IMR-90 (cell line): Measurements from ENCODE around the gene RAB9A. TPM values are rescaled to one million over a fixed set of nuclear protein-coding genes. Genes with fewer than 3 reads are reported as not detected.
A peak's percentile ranks its signal among the peaks of the same experiment; 100 is the strongest.

Source experiments
- ATAC-seq: fragments of 200-7000 bp; cut with Tn5 transposase; 2 replicates; pipeline ENCODE4 v1.9.1; 2020; ENCODE audit warnings: low read depth, mild to moderate bottlenecking, moderate library complexity
- BruUV-seq: library from RNA; stranded (reverse); fragments of 400-500 nt; replicated peaks from 2 replicates; lab custom pipeline; 2021; lab: Mats Ljungman, UMichigan
- CTCF ChIA-PET: fragments of 300-600 bp; formaldehyde crosslinking; extraction: SDS; loops from one replicate; lab custom pipeline; 2021; ENCODE audit warnings: antibody characterized with exemption; lab: Yijun Ruan, JAX
- POLR2A ChIA-PET: fragments of 300-600 bp; sonication (Branson Sonifier 250); formaldehyde crosslinking; loops from one replicate; lab custom pipeline; 2022; ENCODE audit warnings: antibody characterized with exemption; ENCODE audit not compliant: unreplicated experiment; lab: Charles Lee
- DNase-seq: peaks from one replicate; pipeline ENCODE4 v3.0.0; 2013
- H2AFZ ChIP-seq: replicated peaks from 2 replicates; pipeline ENCODE3; 2013; ENCODE audit warnings: low read length, mild to moderate bottlenecking; ENCODE audit not compliant: poor library complexity
- H2AK5ac ChIP-seq: 2 replicates; pipeline ENCODE4 v1.6.1; 2013; ENCODE audit warnings: low read depth, low read length, inconsistent platforms
- H2AK9ac ChIP-seq: replicated peaks from 2 replicates; pipeline ENCODE3; 2013; ENCODE audit warnings: mild to moderate bottlenecking, low read depth, low read length, moderate library complexity; ENCODE audit not compliant: poor library complexity
- H2BK120ac ChIP-seq: 2 replicates; pipeline ENCODE4 v1.6.1; 2013; ENCODE audit warnings: low read depth, low read length, inconsistent platforms
- H2BK15ac ChIP-seq: 3 replicates; pipeline ENCODE4 v1.6.1; 2013; ENCODE audit warnings: low read depth, low read length, inconsistent platforms
- H2BK20ac ChIP-seq: 2 replicates; pipeline ENCODE4 v1.6.1; 2013; ENCODE audit warnings: low read depth, mild to moderate bottlenecking, inconsistent platforms, low read length, moderate library complexity
- H2BK5ac ChIP-seq: 2 replicates; pipeline ENCODE4 v1.6.1; 2013; ENCODE audit warnings: mild to moderate bottlenecking, low read depth, low read length, inconsistent platforms; ENCODE audit not compliant: poor library complexity, severe bottlenecking
- H3K14ac ChIP-seq: replicated peaks from 2 replicates; pipeline ENCODE4 v1.6.1; 2013; ENCODE audit warnings: low read depth, low read length, inconsistent platforms
- H3K18ac ChIP-seq: 2 replicates; pipeline ENCODE4 v1.6.1; 2013; ENCODE audit warnings: low read depth, low read length, control low read depth
- H3K23ac ChIP-seq: 2 replicates; pipeline ENCODE4 v1.6.1; 2013; ENCODE audit warnings: low read depth, low read length, inconsistent platforms
- H3K27ac ChIP-seq: 2 replicates; pipeline ENCODE4 v1.5.1; 2013; ENCODE audit warnings: mild to moderate bottlenecking, control low read depth, low read length; ENCODE audit not compliant: insufficient read depth
- H3K27me3 ChIP-seq: 2 replicates; pipeline ENCODE4 v1.6.1; 2013; ENCODE audit warnings: low read length; ENCODE audit not compliant: control insufficient read depth, insufficient read depth
- H3K36me3 ChIP-seq: 2 replicates; pipeline ENCODE4 v1.6.1; 2013; ENCODE audit warnings: low read length, mixed read lengths; ENCODE audit not compliant: control insufficient read depth, insufficient read depth
- H3K4ac ChIP-seq: 2 replicates; pipeline ENCODE4 v1.6.1; 2013; ENCODE audit warnings: low read depth, low read length, inconsistent platforms
- H3K4me1 ChIP-seq: 2 replicates; pipeline ENCODE4 v1.6.1; 2013; ENCODE audit warnings: low read length, mixed read lengths; ENCODE audit not compliant: control insufficient read depth, insufficient read depth
- H3K4me2 ChIP-seq: 2 replicates; pipeline ENCODE4 v1.6.1; 2013; ENCODE audit warnings: low read depth, mild to moderate bottlenecking, control low read depth, low read length, moderate library complexity
- H3K4me3 ChIP-seq: 2 replicates; pipeline ENCODE4 v1.5.1; 2013; ENCODE audit warnings: low read depth, mild to moderate bottlenecking, control low read depth, low read length, moderate library complexity; ENCODE audit not compliant: insufficient read depth
- H3K56ac ChIP-seq: 2 replicates; pipeline ENCODE4 v1.6.1; 2013; ENCODE audit warnings: low read length, inconsistent platforms; ENCODE audit not compliant: insufficient read depth; ENCODE audit errors: extremely low read depth
- H3K79me1 ChIP-seq, 2 experiments: 2 replicates each; pipeline ENCODE4 v1.6.1; 2013; ENCODE audit warnings: low read length in 2 of 2, inconsistent platforms in 1 of 2, low read depth in 1 of 2
- H3K9ac ChIP-seq: 2 replicates; pipeline ENCODE4 v1.6.1; 2013; ENCODE audit warnings: low read depth, low read length, control low read depth
- H3K9me1 ChIP-seq: 2 replicates; pipeline ENCODE4 v1.6.1; 2013; ENCODE audit warnings: low read length, inconsistent platforms; ENCODE audit not compliant: insufficient read depth
- H3K9me3 ChIP-seq: 2 replicates; pipeline ENCODE4 v1.6.1; 2013; ENCODE audit warnings: low read length; ENCODE audit not compliant: control insufficient read depth, insufficient read depth
- H4K20me1 ChIP-seq: 2 replicates; pipeline ENCODE4 v1.6.1; 2013; ENCODE audit warnings: low read length, inconsistent platforms; ENCODE audit not compliant: insufficient read depth
- H4K5ac ChIP-seq: 2 replicates; pipeline ENCODE4 v1.6.1; 2013; ENCODE audit warnings: mild to moderate bottlenecking, low read depth, low read length, control low read depth
- H4K8ac ChIP-seq, 2 experiments: 2 replicates each; pipeline ENCODE4 v1.6.1; 2013; ENCODE audit warnings: low read depth in 2 of 2, low read length in 2 of 2, control low read depth in 1 of 2, inconsistent platforms in 1 of 2
- H4K91ac ChIP-seq: 2 replicates; pipeline ENCODE4 v1.6.1; 2013; ENCODE audit warnings: low read depth, low read length, inconsistent platforms; ENCODE audit not compliant: insufficient read depth
- BHLHE40 ChIP-seq: fragments of 150-350 bp; IDR thresholded peaks from 2 replicates; pipeline ENCODE4 v1.6.1; 2016; ENCODE audit warnings: mild to moderate bottlenecking, low read depth, low read length
- CEBPB ChIP-seq: IDR thresholded peaks from 2 replicates; pipeline ENCODE4 v1.6.1; 2012; ENCODE audit warnings: low read depth, low read length, improper control_type of control experiment
- CHD1 ChIP-seq: IDR thresholded peaks from 2 replicates; pipeline ENCODE4 v1.6.1; 2012; ENCODE audit warnings: low read depth, low read length, improper control_type of control experiment
- CTCF ChIP-seq: conservative IDR thresholded peaks from 2 replicates; pipeline ENCODE4 v1.5.1; 2012; ENCODE audit warnings: mild to moderate bottlenecking, low read depth, low read length, improper control_type of control experiment
- ELK1 ChIP-seq: fragments of 150-350 bp; IDR thresholded peaks from 2 replicates; pipeline ENCODE4 v1.6.1; 2016; ENCODE audit warnings: low read depth, mild to moderate bottlenecking, low read length, moderate library complexity, borderline replicate concordance
- FOS ChIP-seq: fragments of 150-350 bp; IDR thresholded peaks from 2 replicates; pipeline ENCODE4 v1.6.1; 2016; ENCODE audit warnings: low read depth, low read length
- MAFK ChIP-seq: IDR thresholded peaks from 2 replicates; pipeline ENCODE4 v1.6.1; 2012; ENCODE audit warnings: low read depth, low read length, improper control_type of control experiment
- MAZ ChIP-seq: IDR thresholded peaks from 2 replicates; pipeline ENCODE4 v1.6.1; 2012; ENCODE audit warnings: low read depth, mild to moderate bottlenecking, low read length, improper control_type of control experiment, moderate library complexity, borderline replicate concordance
- MXI1 ChIP-seq: IDR thresholded peaks from 2 replicates; pipeline ENCODE4 v1.6.1; 2012; ENCODE audit warnings: low read depth, mild to moderate bottlenecking, low read length, moderate library complexity, borderline replicate concordance
- NFE2L2 ChIP-seq: fragments of 150-350 bp; IDR thresholded peaks from 2 replicates; pipeline ENCODE4 v1.6.1; 2016; ENCODE audit warnings: low read depth, mild to moderate bottlenecking, low read length
- POLR2A ChIP-seq: IDR thresholded peaks from 2 replicates; pipeline ENCODE4 v1.6.1; 2012; ENCODE audit warnings: mild to moderate bottlenecking, low read depth, low read length
- RAD21 ChIP-seq: IDR thresholded peaks from 2 replicates; pipeline ENCODE4 v1.6.1; 2012; ENCODE audit warnings: low read length, improper control_type of control experiment
- RCOR1 ChIP-seq: IDR thresholded peaks from 2 replicates; pipeline ENCODE4 v1.6.1; 2012; ENCODE audit warnings: mild to moderate bottlenecking, low read length, improper control_type of control experiment; ENCODE audit not compliant: insufficient replicate concordance
- RFX5 ChIP-seq: IDR thresholded peaks from 2 replicates; pipeline ENCODE4 v1.8.0; 2012; ENCODE audit warnings: low read depth, mild to moderate bottlenecking, low read length, moderate library complexity
- SMC3 ChIP-seq: fragments of 150-350 bp; IDR thresholded peaks from 2 replicates; pipeline ENCODE4 v1.6.1; 2016; ENCODE audit warnings: low read depth, mild to moderate bottlenecking, antibody characterized with exemption, low read length, moderate library complexity
- USF2 ChIP-seq: fragments of 150-350 bp; IDR thresholded peaks from 2 replicates; pipeline ENCODE4 v1.6.1; 2017; ENCODE audit warnings: mild to moderate bottlenecking, antibody characterized with exemption, low read length, low read depth
- WGBS, 2 experiments: methylation state at CpG; one replicate each; pipeline versions ENCODE4 v1.1.5 to v1.1.7; 2013; ENCODE audit warnings: missing lambda C conversion rate in 2 of 2; ENCODE audit not compliant: insufficient read length in 1 of 2; ENCODE audit errors: extremely low coverage in 2 of 2; 5-methylcytosine and 5-hydroxymethylcytosine counted together
- dilution Hi-C: fragments of 300-500 bp; cut with HindIII; formaldehyde crosslinking; loops from one replicate; pipeline ENCODE4 v1.14.3; 2018; ENCODE audit warnings: low sequenced_read_pairs; ENCODE audit not compliant: unreplicated experiment
- in situ Hi-C: fragments of 300-500 bp; cut with MboI; formaldehyde crosslinking; loops from 3 replicates; pipeline ENCODE4 v1.14.3; 2019; ENCODE audit warnings: low sequenced_read_pairs, inconsistent platforms, mixed read lengths
- intact Hi-C: fragments of 100-400 bp; cut with micrococcal nuclease; formaldehyde crosslinking; loops from 2 replicates; pipeline ENCODE4 v1.10.0; 2022
- polyA plus RNA-seq, 3 experiments: library from polyadenylated mRNA; depleted of rRNA; stranded (reverse); fragments of >200 nt; gene quantifications; 2 replicates each; pipeline ENCODE4 v1.2.3, GENCODE V29; 2012; ENCODE audit warnings: low replicate concordance in 1 of 3
- total RNA-seq: library from RNA; depleted of rRNA; stranded (reverse); fragments of >200 nt; gene quantifications from 2 replicates; pipeline ENCODE4 v1.2.3, GENCODE V29; 2012

RAB9A gene
- total and polyA plus RNA-seq, 2 of the 4 experiments (the other 2 are of a cell fraction): 15.8 to 22.3 TPM

- H4K91ac ChIP-seq: no peak overlapping the region
- H3K4me1 ChIP-seq: peaks cover 5% of the 10 kb centered on the region; the same call in 1 of the 2 replicates
- H3K9me3 ChIP-seq: no peaks in the 10 kb centered on the region
- CTCF ChIA-PET: no interaction called here
- in situ Hi-C loops (loop anchor here (5.0 to 10.0 kb wide), 2 partner anchors 89 to 704 kb away; no protein-coding TSS in a partner anchor), dilution Hi-C loops (no loop called here), intact Hi-C loops (loop anchor here (1.0 to 2.0 kb wide), 4 partner anchors 30 to 374 kb away; partner anchors contain the start of genes OFD1, RAB9A and TRAPPC2)
- H3K18ac ChIP-seq: no peak overlapping the region
- no peak overlapping the region for H3K23ac ChIP-seq
- H3K9me1 ChIP-seq: peaks cover 2% of the 10 kb centered on the region; the same call in 1 of the 2 replicates
- no peak overlapping the region for H2AK9ac ChIP-seq
- H4K8ac ChIP-seq: 0 out of 4 replicates have a peak overlapping the region, but pooled peaks of 1 of the 2 experiments have one; percentile 35
- TF ChIP-seq RCOR1: no peak
- TF ChIP-seq FOS: no peak
- no peak for TF ChIP-seq POLR2A
- no peak for TF ChIP-seq MXI1
- no peak for TF ChIP-seq MAZ
- TF ChIP-seq ELK1: no peak
- TF ChIP-seq RFX5: no peak
- TF ChIP-seq RAD21: peak; percentile 73
- no peak for TF ChIP-seq CHD1
- peak; percentile 78 for TF ChIP-seq SMC3
- TF ChIP-seq MAFK: no peak
- no peak for TF ChIP-seq CEBPB
- peak; percentile 80 for TF ChIP-seq CTCF
- TF ChIP-seq BHLHE40: no peak
- TF ChIP-seq USF2: no peak
- TF ChIP-seq NFE2L2: no peak
- ATAC-seq (peak; percentile 71), DNase-seq (peak; percentile 73)
- H3K27ac ChIP-seq: no peak overlapping the region
- no peak overlapping the region for H2BK15ac ChIP-seq
- no peaks in the 10 kb centered on the region for H4K20me1 ChIP-seq
- H4K5ac ChIP-seq: no peak overlapping the region
- no peak overlapping the region for H3K9ac ChIP-seq
- H2BK120ac ChIP-seq: no peak overlapping the region
- no peak overlapping the region for H2BK20ac ChIP-seq
- no peak overlapping the region for H3K4ac ChIP-seq
- peak overlapping the region; percentile 28; the same call in 1 of the 2 replicates for H3K4me2 ChIP-seq
- H2BK5ac ChIP-seq: peak overlapping the region; percentile 80
- H2AK5ac ChIP-seq: no peak overlapping the region
- H3K4me3 ChIP-seq: no peak overlapping the region
- no peaks in the 10 kb centered on the region for H3K36me3 ChIP-seq
- POLR2A ChIA-PET: no interaction called here
- peaks cover 2% of the 10 kb centered on the region for H3K27me3 ChIP-seq
- H2AFZ ChIP-seq: no peak overlapping the region
- no peak overlapping the region for H3K14ac ChIP-seq
- no CpG with 5 or more reads among the region's 2 CpGs for WGBS, 2 experiments
- H3K79me1 ChIP-seq: no peaks in the 10 kb centered on the region; a peak in 1 of 4 replicates
- no peak overlapping the region for H3K56ac ChIP-seq
- BruUV-seq: no TSS peak
Observed at GRCh38 chrX:13658602-13659001, 30.3 kb upstream of the RAB9A start.
